SH-SY5Y (cell line): ENCODE results near the gene DGAT2.

Experiments
- GATA2 ChIP-seq: IDR thresholded peaks from 2 replicates; pipeline ENCODE4 v1.6.1; 2011; ENCODE audit warnings: mild to moderate bottlenecking, low read depth, low read length
- GATA3 ChIP-seq: IDR thresholded peaks from 2 replicates; pipeline ENCODE4 v1.6.1; 2011; ENCODE audit warnings: low read depth, mild to moderate bottlenecking, low read length, moderate library complexity

GRCh38 chr11:75826461-75827230 lies 58.1 kb downstream of the DGAT2 start:
- no peak for TF ChIP-seq GATA2
- TF ChIP-seq GATA3, result no peak
